Neuronal stem cell (in vitro differentiated cells): Measurements from ENCODE around the gene TRPC4AP.
A peak's percentile ranks its signal among the peaks of the same experiment; 100 is the strongest.

ENCODE experiments used
- DNase-seq: peaks from one replicate; pipeline ENCODE4 v3.0.0-alpha.2; 2013; ENCODE audit warnings: low spot score
- H2AFZ ChIP-seq: one replicate; pipeline ENCODE4 v1.6.1; 2013; ENCODE audit warnings: mild to moderate bottlenecking, low read length, inconsistent platforms
- H2AK5ac ChIP-seq: 2 replicates; pipeline ENCODE4 v1.6.1; 2013; ENCODE audit warnings: low read depth, mild to moderate bottlenecking, inconsistent platforms, low read length, moderate library complexity, mixed read lengths
- H2BK120ac ChIP-seq: 2 replicates; pipeline ENCODE4 v1.6.1; 2013; ENCODE audit warnings: low read depth, mild to moderate bottlenecking, inconsistent platforms, low read length, moderate library complexity, mixed read lengths
- H2BK12ac ChIP-seq: one replicate; pipeline ENCODE4 v1.6.1; 2013; ENCODE audit warnings: low read length, inconsistent platforms
- H2BK15ac ChIP-seq: 2 replicates; pipeline ENCODE4 v1.6.1; 2013; ENCODE audit warnings: mild to moderate bottlenecking, low read length, inconsistent platforms, mixed read lengths
- H2BK5ac ChIP-seq: one replicate; pipeline ENCODE4 v1.6.1; 2013; ENCODE audit warnings: inconsistent platforms, mild to moderate bottlenecking, low read length, moderate library complexity
- H3K14ac ChIP-seq: one replicate; pipeline ENCODE4 v1.6.1; 2013; ENCODE audit warnings: low read length, inconsistent platforms
- H3K18ac ChIP-seq: 2 replicates; pipeline ENCODE4 v1.6.1; 2013; ENCODE audit warnings: low read length, inconsistent platforms
- H3K23ac ChIP-seq: 2 replicates; pipeline ENCODE4 v1.6.1; 2013; ENCODE audit warnings: low read depth, mild to moderate bottlenecking, mixed read lengths, low read length, inconsistent platforms; ENCODE audit not compliant: poor library complexity
- H3K27ac ChIP-seq: replicated peaks from 3 replicates; pipeline ENCODE4 v1.5.1; 2013; ENCODE audit warnings: low read length, inconsistent platforms
- H3K27me3 ChIP-seq, 3 experiments: 2 replicates each; pipeline ENCODE4 v1.6.1; 2013; ENCODE audit warnings: low read length in 3 of 3, mild to moderate bottlenecking in 2 of 3, inconsistent platforms in 1 of 3, low read depth in 1 of 3, mixed read lengths in 1 of 3, moderate library complexity in 1 of 3; ENCODE audit not compliant: control insufficient read depth in 3 of 3, insufficient read depth in 3 of 3
- H3K36me3 ChIP-seq, 2 donors: replicated peaks in 1 of 2; 2 replicates each; pipeline ENCODE4 v1.6.1; 2013; ENCODE audit warnings: low read length in 2 of 2; ENCODE audit not compliant: control insufficient read depth in 2 of 2, insufficient read depth in 2 of 2
- H3K4ac ChIP-seq: 2 replicates; pipeline ENCODE4 v1.6.1; 2013; ENCODE audit warnings: inconsistent platforms, mild to moderate bottlenecking, low read length, moderate library complexity
- H3K4me1 ChIP-seq, 2 donors: 1 replicate in 1 of 2; 2 replicates in 1 of 2; pipeline ENCODE4 v1.6.1; 2013; ENCODE audit warnings: low read length in 2 of 2, low read depth in 1 of 2; ENCODE audit not compliant: control insufficient read depth in 2 of 2, insufficient read depth in 1 of 2
- H3K4me2 ChIP-seq: one replicate; pipeline ENCODE4 v1.6.1; 2013; ENCODE audit warnings: mild to moderate bottlenecking, low read length, inconsistent platforms; ENCODE audit not compliant: insufficient read depth, poor library complexity, severe bottlenecking
- H3K4me3 ChIP-seq, 2 donors: 2 replicates each; pipeline ENCODE4 v1.5.1; 2013; ENCODE audit warnings: low read length in 2 of 2, mild to moderate bottlenecking in 2 of 2, inconsistent platforms in 1 of 2, moderate library complexity in 1 of 2
- H3K79me1 ChIP-seq: one replicate; pipeline ENCODE4 v1.6.1; 2013; ENCODE audit warnings: low read depth, mild to moderate bottlenecking, inconsistent platforms, low read length, moderate library complexity
- H3K9ac ChIP-seq: one replicate; pipeline ENCODE4 v1.6.1; 2013; ENCODE audit warnings: mild to moderate bottlenecking, low read depth, low read length, inconsistent platforms; ENCODE audit not compliant: poor library complexity
- H3K9me3 ChIP-seq, 2 donors: replicated peaks in 1 of 2; 2 replicates each; pipeline versions ENCODE3 to v1.6.1; 2013; ENCODE audit warnings: low read length in 2 of 2, mild to moderate bottlenecking in 2 of 2, inconsistent platforms in 1 of 2, low read depth in 1 of 2, mixed read lengths in 1 of 2, moderate library complexity in 1 of 2; ENCODE audit not compliant: control insufficient read depth in 2 of 2, insufficient read depth in 1 of 2
- H4K8ac ChIP-seq: one replicate; pipeline ENCODE4 v1.6.1; 2013; ENCODE audit warnings: low read depth, mild to moderate bottlenecking, inconsistent platforms, low read length, moderate library complexity
- H4K91ac ChIP-seq: one replicate; pipeline ENCODE4 v1.6.1; 2013; ENCODE audit warnings: low read length, low read depth, mild to moderate bottlenecking, inconsistent platforms; ENCODE audit not compliant: poor library complexity
- WGBS, 2 donors: extraction: QIAGEN DNeasy Blood & Tissue Kit; methylation state at CpG; one replicate each; pipeline ENCODE4 v1.1.7; 2013; ENCODE audit warnings: missing lambda C conversion rate in 2 of 2, mixed read lengths in 1 of 2; ENCODE audit not compliant: insufficient read length in 2 of 2, insufficient replicate concordance in 1 of 2; ENCODE audit errors: extremely low coverage in 2 of 2; 5-methylcytosine and 5-hydroxymethylcytosine counted together

Gene TRPC4AP

GRCh38 chr20:35134472-35134871 is 41.9 kb upstream of the TRPC4AP start:
- Histone ChIP-seq H3K4me1 (no peaks in the 10 kb centered on the region), H3K4me2 (no peak overlapping the region), H2BK15ac (no peak overlapping the region), H2AFZ (no peak overlapping the region), H3K23ac (peak overlapping the region; percentile 70), H2BK12ac (no peak overlapping the region), H3K79me1 (peaks cover 2% of the 10 kb centered on the region), H3K27me3 (no peaks in the 10 kb centered on the region), H3K4ac (peak overlapping the region; percentile 59), H3K4me3 (peak overlapping the region in 1 of 2 donors; percentile 14), H3K9me3 (no peaks in the 10 kb centered on the region), H3K18ac (peak overlapping the region; percentile 25), H2AK5ac (no peak overlapping the region), H3K9ac (no peak overlapping the region), H2BK5ac (peak overlapping the region; percentile 11), H2BK120ac (no peak overlapping the region), H3K27ac (no peak overlapping the region), H4K91ac (no peak overlapping the region), H3K14ac (no peak overlapping the region), H4K8ac (no peak overlapping the region), H3K36me3 (peaks cover 4 to 10% of the 10 kb centered on the region in 2 donors)
- WGBS, 2 donors = no CpG with 5 or more reads among the region's 9 CpGs
- DNase-seq = no peak

GRCh38 chr20:35133735-35134134 is 41.1 kb upstream of the TRPC4AP start:
- H2AK5ac ChIP-seq = no peak overlapping the region
- no peak overlapping the region for H3K23ac ChIP-seq
- no peak overlapping the region for H2BK5ac ChIP-seq
- peaks cover 2% of the 10 kb centered on the region for H3K79me1 ChIP-seq
- H3K18ac ChIP-seq = no peak overlapping the region
- H2AFZ ChIP-seq = no peak overlapping the region
- DNase-seq = no peak
- no peaks in the 10 kb centered on the region for H3K27me3 ChIP-seq
- no peak overlapping the region for H2BK12ac ChIP-seq
- H3K9me3 ChIP-seq = no peaks in the 10 kb centered on the region
- H4K91ac ChIP-seq = no peak overlapping the region
- peaks cover 4 to 10% of the 10 kb centered on the region in 2 donors for H3K36me3 ChIP-seq
- H3K27ac ChIP-seq = no peak overlapping the region
- no peak overlapping the region for H3K4ac ChIP-seq
- H2BK15ac ChIP-seq = no peak overlapping the region
- no peak overlapping the region for H3K9ac ChIP-seq
- no peak overlapping the region for H2BK120ac ChIP-seq
- no peaks in the 10 kb centered on the region for H3K4me1 ChIP-seq
- H3K4me2 ChIP-seq = no peak overlapping the region
- no CpG with 5 or more reads among the region's 5 CpGs for whole genome bisulfite sequencing, 2 donors
- no peak overlapping the region for H3K14ac ChIP-seq
- H3K4me3 ChIP-seq = no peak overlapping the region
- no peak overlapping the region for H4K8ac ChIP-seq

GRCh38 chr20:35133031-35133430 is 40.4 kb upstream of the TRPC4AP start:
- DNase-seq = no peak
- H4K8ac ChIP-seq = no peak overlapping the region
- no peak overlapping the region for H2BK120ac ChIP-seq
- no peak overlapping the region for H3K14ac ChIP-seq
- no peak overlapping the region for H3K4me3 ChIP-seq
- peaks cover 2% of the 10 kb centered on the region for H3K79me1 ChIP-seq
- H4K91ac ChIP-seq = no peak overlapping the region
- no peaks in the 10 kb centered on the region for H3K9me3 ChIP-seq
- H3K23ac ChIP-seq = no peak overlapping the region
- H2AFZ ChIP-seq = no peak overlapping the region
- H2BK15ac ChIP-seq = no peak overlapping the region
- no peaks in the 10 kb centered on the region for H3K27me3 ChIP-seq
- no peak overlapping the region for H2BK5ac ChIP-seq
- no peaks in the 10 kb centered on the region for H3K4me1 ChIP-seq
- H3K36me3 ChIP-seq = peaks cover 2 to 10% of the 10 kb centered on the region in 2 donors
- no peak overlapping the region for H2AK5ac ChIP-seq
- H3K27ac ChIP-seq = no peak overlapping the region
- no peak overlapping the region for H3K4ac ChIP-seq
- WGBS, 2 donors = no CpG with 5 or more reads among the region's 5 CpGs
- no peak overlapping the region for H3K4me2 ChIP-seq
- no peak overlapping the region for H3K9ac ChIP-seq
- H3K18ac ChIP-seq = no peak overlapping the region
- no peak overlapping the region for H2BK12ac ChIP-seq

GRCh38 chr20:35131934-35132333 is 39.3 kb upstream of the TRPC4AP start:
- no peak overlapping the region for H2BK120ac ChIP-seq
- no peak overlapping the region for H2AK5ac ChIP-seq
- H4K8ac ChIP-seq = no peak overlapping the region
- no peak overlapping the region for H2BK5ac ChIP-seq
- no peak overlapping the region for H3K4me2 ChIP-seq
- peak overlapping the region; percentile 13 for H3K23ac ChIP-seq
- H3K36me3 ChIP-seq = peaks cover 2 to 10% of the 10 kb centered on the region in 2 donors
- DNase-seq = no peak
- H3K18ac ChIP-seq = no peak overlapping the region
- no peaks in the 10 kb centered on the region for H3K4me1 ChIP-seq
- peak overlapping the region; percentile 63 for H3K14ac ChIP-seq
- no peak overlapping the region for H4K91ac ChIP-seq
- H3K27ac ChIP-seq = no peak overlapping the region
- no peaks in the 10 kb centered on the region for H3K27me3 ChIP-seq
- H3K4ac ChIP-seq = no peak overlapping the region
- H2BK12ac ChIP-seq = no peak overlapping the region
- no CpG with 5 or more reads among the region's 4 CpGs for WGBS, 2 donors
- no peaks in the 10 kb centered on the region for H3K9me3 ChIP-seq
- no peak overlapping the region for H3K4me3 ChIP-seq
- no peak overlapping the region for H3K9ac ChIP-seq
- H2BK15ac ChIP-seq = no peak overlapping the region
- no peak overlapping the region for H2AFZ ChIP-seq
- peaks cover 2% of the 10 kb centered on the region for H3K79me1 ChIP-seq
